Glomerular visceral epithelial cell (primary cell): ENCODE data around the gene IGF2.

Experiments
- DNase-seq: peaks from one replicate; pipeline ENCODE4 v3.0.0-alpha.2; 2016; ENCODE audit errors: extremely low spot score

The IGF2 gene

GRCh38 chr11:2122907-2123627 is 16.1 kb downstream of the IGF2 start:
- DNase-seq: no peak

- DNase-seq: no peak
Measured at GRCh38 chr11:2122222-2122906, 16.8 kb downstream of the IGF2 start.

DNA sequence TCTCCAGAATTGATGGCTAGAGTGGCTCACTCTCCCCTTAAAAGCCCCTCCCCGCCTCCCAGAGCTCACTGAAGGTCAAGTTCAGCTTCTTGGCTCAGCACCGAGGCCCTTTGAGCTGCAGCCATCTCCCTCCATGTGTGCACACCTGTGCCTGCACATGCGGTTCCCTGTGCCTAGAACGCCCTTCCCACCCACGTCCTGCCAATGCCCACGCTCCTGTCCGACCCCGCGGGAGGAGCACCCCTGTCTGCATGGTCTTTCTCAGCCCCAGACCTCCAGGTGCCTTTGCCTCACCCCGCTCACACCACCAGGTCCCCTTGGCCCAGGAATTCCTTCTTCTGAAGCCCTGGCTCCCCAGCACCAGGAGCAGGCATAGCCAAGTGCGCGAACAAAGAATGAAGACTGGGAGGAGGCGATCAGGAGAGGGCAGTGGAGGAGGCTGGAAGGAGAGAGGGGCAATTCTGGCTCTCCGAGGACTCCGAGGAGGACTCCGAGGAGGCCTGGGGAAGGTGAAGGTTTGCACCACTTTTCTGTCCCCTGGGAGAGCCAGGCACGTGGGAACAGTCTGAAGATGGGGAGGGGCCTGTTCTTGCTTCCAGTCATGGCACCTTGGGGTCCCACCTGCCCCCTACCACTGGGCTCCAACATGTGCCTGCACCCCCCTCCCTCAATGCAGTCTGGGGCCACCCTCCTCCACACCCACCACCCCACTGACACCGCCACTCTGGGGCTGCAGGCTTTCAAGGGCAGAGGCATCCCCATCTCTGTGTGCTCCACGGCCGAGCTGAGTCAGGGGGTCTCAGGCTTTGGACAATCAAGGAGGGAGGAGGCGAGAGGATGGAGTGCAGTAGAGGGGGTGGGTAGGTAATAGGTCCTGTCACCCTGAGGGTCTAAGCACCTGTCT is 17.7 kb downstream of the IGF2 start:
- DNase-seq: no peak

DNA sequence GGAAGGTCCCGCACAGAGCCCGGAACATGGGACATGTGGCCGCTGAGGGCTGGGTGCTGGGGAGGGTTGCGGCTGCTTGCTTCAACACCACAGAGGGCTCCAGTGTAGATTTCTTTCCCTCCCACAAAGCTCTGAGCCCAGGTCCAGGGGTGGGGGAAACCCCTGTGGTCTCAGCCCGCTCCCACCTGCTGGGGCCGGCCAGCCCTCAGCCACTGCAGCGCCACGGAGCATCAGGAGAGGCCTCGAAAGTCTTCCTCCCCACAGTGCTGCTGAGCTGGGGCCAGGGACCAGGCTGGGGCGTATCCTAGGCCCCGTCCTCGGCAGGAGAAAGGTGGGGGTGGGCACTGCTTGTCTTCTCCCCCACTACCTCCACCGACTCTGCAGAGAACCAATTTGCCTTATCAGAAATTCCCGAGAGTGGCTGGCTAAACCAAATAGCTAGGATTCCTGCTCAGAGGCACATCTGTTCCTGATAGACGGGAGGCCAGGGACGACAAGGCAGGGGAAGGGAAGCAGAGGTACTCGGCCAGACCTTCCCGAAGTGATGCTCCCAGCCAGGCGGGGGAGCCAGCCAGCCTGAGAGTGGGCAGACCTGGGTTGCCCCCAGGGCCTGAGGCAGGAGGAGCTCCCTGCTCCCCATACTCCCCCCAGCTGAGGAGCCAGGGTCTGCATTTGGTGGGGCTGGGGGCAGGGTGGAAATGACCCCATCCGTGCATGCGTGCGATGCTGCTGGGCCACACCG is 18.7 kb downstream of the IGF2 start:
- DNase-seq: no peak

DNA sequence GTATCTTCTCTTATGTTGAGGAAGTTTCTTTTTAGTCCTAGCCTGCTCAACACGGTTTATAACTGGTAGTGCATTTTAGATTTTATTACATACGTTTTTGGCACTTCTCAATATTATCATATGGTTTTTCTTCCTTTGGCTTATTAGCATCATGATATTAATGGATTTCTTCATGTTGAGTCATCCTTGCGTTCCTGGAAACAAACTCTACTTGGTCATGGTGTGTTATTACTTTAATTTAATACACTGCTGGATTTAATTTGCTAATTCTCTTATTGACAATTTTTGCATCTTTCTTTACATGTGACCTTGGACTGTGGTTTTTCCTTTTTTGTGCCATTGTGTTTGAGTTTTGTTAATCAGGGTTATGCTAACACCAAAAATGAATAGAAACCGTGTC is 20.5 kb downstream of the IGF2 start:
- no peak for DNase-seq

GRCh38 chr11:2116680-2117079 is 22.5 kb downstream of the IGF2 start:
- DNase-seq: no peak

- DNase-seq: no peak
Measured at GRCh38 chr11:2115308-2115707, 23.9 kb downstream of the IGF2 start.

DNA sequence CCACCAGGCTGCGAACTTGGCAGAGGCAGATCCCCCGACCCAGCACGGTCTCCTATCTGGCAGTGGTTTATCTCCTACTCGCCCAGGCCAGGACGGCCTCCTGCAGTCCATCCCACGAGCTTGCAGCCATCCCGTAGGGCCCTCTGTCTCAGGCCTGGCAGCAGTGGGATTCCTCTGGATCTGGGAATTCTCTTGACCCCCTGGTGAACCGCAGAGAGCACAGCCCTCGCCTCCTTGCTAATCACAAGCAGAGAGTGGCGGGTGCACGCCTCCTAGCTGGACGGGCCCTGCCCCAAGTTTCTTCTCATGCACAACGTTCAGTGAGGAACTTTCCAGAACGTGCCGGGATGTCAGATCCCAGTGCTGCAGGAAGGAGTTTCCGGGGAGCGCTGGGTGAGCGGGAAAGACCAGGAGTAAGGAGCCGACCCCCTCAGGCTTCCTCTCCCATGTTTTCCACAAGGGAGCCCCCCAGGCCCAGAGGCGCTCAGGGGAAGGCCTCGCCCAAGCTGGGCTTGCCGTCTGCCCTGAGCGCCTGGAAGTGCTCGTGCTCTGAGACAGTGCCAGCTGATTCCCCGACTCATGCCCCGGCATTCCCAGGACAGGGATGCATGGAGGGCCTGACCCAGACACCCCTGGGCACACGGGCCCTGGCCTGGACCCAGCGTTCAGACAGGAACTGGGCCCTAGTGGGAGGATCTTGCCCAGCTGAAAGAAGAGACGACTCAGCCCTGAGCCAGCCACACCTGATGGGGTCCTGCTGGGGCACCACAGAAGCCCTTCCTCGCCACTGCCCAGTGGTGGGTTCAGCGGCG is 24.6 kb downstream of the IGF2 start:
- no peak for DNase-seq

DNA sequence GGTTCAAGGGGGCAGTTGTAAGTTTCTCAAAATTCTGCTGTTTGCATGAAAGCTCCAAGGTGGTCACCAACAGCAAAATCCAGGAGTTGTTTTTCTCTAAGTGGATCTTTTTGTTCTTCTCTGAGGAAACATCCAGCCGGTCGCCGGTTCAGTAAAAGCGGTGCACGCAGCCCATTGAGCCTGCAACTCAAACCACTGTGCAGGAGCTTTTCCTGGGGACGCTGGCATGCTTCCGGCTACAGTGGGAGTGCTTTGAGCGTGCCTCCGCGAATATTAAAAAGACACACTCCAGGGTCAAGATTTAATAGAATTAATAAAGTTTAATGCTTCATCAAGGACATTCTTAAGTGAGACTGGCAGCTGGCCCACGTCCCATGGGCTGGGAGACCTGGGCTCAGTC is 25.4 kb downstream of the IGF2 start:
- DNase-seq: no peak

- no peak for DNase-seq
Measured at GRCh38 chr11:2110521-2110920, 28.7 kb downstream of the IGF2 start.

DNA sequence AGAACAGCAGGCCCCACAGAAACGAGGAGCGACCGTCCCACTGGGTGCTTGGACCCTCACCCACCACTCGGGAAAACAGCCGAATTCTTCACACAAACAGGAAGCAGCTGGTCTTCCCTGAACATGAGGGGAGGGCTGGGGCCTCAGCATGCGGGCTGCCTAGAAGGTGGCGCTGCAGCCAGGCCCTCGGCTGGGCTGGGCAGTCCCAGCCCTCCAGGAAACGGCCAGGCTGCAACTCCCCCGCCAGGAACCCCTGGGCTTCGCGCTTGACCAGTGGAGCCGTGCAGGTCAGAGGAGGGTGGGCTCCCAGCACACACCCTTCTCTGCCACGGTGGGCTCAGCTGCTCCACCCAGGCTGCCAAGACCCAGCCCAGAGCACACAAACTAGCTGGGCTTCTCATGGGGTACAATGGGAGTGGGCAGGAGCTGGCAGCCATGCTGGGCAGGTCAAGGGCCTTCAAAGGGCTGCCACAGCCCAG is 29.6 kb downstream of the IGF2 start:
- no peak for DNase-seq

DNA sequence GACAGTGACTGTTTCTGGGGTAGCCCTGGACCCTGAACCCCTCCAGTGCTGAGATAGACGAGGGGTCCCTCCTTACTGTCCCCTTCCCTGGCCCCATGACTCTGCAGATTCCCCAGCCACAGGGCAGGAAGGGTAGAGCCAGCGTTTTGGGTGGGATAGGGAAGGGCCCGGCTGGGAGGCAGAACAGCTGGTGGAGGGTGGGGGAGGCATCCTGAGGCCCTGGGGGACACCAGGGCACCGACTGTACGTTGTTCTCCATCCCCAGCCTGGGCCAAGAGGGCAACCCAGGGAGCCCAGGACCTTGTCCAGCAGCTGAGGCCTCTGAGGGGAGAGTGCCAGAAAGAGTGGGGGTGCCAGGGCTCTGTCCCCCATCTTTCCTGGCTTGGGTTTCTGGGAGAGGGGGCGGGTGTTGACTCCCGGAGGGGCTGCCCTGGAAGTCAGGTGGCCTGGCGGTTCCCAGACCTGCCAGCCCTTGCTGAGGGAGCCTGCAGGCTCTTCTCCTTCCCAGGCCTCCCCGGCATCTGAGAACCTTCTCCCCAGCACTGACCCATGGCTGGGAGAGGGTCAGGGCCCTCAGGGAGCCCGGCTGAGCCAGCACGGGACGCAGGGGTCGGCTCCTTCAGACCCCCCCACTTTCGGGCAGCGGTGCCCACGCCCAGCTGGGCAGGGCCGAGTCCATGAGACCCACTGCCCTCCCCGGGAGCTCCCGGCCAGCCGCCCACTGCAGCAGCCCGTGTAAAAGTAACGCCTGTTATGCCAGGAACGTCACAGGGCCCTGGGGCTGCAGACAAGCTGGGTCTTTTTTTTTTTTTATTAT is 30.3 kb downstream of the IGF2 start:
- no peak for DNase-seq

GRCh38 chr11:2107941-2108630 is 31.1 kb downstream of the IGF2 start:
- DNase-seq: no peak

- DNase-seq: no peak
Measured at GRCh38 chr11:2107521-2107920, 31.7 kb downstream of the IGF2 start.

- no peak for DNase-seq
Measured at GRCh38 chr11:2106583-2107209, 32.5 kb downstream of the IGF2 start.

DNA sequence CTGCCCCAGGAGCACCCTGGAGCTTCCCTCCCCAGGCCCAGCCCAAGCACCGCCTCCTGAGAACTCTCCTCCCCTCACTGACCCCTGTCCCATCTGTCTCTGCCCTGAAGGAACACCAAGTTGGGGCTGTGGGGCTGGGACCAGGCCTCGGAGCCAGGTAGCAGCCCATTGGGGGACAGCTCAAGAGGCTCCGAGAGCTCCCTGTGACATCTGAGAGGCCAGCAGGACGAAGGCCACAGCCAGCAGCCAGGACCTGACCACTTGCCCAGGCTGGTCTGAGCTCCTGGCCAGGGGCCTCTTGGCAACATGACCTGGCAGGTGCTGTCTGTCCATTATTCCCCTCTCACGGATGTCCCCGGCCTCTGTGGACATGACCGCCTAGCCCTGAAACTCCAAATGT is 33.7 kb downstream of the IGF2 start:
- no peak for DNase-seq

- no peak for DNase-seq
Measured at GRCh38 chr11:2104524-2105440, 34.4 kb downstream of the IGF2 start.
